ENCODE data around the gene ANKRD2. TPM values are rescaled to one million over a fixed set of nuclear protein-coding genes. Genes with fewer than 3 reads are reported as not detected.

ANKRD2 gene
- total RNA-seq, 1 donor from 2014 or later: not detected

DNA sequence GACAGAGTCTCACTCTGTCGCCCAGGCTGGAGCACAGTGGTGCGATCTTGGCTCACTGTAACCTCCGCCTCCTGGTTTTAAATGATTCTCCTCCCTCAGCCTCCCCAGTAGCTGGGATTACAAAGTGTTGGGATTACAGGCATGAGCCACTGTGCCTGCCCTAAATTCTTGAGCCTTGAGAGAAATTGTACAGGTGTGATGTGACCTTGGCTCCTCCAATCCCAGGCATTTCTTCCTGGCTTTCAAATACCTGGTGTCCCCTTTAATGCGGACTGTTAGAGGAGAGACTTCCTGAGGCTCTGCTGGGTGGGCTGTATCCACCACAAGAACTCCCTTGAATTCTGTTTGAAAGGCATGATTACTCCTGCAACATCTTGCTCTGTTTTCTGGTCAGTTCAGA, 45.7 kb downstream of the ANKRD2 start:
- no peaks in the 10 kb centered on the region for H3K27me3 Mint-ChIP-seq (ENCODE audit: low read depth)
- no peaks in the 10 kb centered on the region for H3K4me1 Mint-ChIP-seq
- no peaks in the 10 kb centered on the region for H3K9me3 Mint-ChIP-seq
- no peak overlapping the region for H3K4me3 Mint-ChIP-seq
- TF ChIP-seq, protein P1, sequence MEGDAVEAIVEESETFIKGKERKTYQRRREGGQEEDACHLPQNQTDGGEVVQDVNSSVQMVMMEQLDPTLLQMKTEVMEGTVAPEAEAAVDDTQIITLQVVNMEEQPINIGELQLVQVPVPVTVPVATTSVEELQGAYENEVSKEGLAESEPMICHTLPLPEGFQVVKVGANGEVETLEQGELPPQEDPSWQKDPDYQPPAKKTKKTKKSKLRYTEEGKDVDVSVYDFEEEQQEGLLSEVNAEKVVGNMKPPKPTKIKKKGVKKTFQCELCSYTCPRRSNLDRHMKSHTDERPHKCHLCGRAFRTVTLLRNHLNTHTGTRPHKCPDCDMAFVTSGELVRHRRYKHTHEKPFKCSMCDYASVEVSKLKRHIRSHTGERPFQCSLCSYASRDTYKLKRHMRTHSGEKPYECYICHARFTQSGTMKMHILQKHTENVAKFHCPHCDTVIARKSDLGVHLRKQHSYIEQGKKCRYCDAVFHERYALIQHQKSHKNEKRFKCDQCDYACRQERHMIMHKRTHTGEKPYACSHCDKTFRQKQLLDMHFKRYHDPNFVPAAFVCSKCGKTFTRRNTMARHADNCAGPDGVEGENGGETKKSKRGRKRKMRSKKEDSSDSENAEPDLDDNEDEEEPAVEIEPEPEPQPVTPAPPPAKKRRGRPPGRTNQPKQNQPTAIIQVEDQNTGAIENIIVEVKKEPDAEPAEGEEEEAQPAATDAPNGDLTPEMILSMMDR (conservative IDR thresholded peaks at IDR 0.05): no peak
- no peak overlapping the region for H3K27ac Mint-ChIP-seq (ENCODE audit: unreplicated experiment)
- no peak for DNase-seq (ENCODE audit: low read depth, low spot score)
- H3K36me3 Mint-ChIP-seq (ENCODE audit: low read depth): no peaks in the 10 kb centered on the region

DNA sequence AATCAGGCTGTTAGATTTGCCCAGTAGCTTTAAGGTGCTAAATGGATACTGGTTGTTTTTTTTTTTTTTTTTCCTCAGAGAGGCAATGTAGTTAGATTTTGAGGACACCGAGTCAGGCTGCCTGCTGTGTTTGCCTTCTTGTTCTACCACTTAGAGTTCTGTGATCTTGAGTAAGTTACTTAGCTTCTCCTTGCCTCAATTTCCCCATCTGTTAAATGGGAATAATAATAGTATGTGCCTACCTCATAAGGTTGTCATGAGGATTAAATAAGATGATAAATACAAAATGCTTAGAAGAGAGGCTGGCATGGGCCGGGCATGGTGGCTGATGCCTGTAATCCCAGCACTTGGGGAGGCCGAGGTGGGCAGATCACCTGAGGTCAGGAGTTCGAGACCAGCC, 46.2 kb downstream of the ANKRD2 start:
- H3K27me3 Mint-ChIP-seq (ENCODE audit: low read depth): no peaks in the 10 kb centered on the region
- TF ChIP-seq, protein P1 (conservative IDR thresholded peaks at IDR 0.05): no peak
- no peaks in the 10 kb centered on the region for H3K36me3 Mint-ChIP-seq (ENCODE audit: low read depth)
- H3K4me3 Mint-ChIP-seq: no peak overlapping the region
- H3K9me3 Mint-ChIP-seq: no peaks in the 10 kb centered on the region
- no peak for DNase-seq (ENCODE audit: low read depth, low spot score)
- H3K4me1 Mint-ChIP-seq: no peaks in the 10 kb centered on the region
- no peak overlapping the region for H3K27ac Mint-ChIP-seq (ENCODE audit: unreplicated experiment)

DNA sequence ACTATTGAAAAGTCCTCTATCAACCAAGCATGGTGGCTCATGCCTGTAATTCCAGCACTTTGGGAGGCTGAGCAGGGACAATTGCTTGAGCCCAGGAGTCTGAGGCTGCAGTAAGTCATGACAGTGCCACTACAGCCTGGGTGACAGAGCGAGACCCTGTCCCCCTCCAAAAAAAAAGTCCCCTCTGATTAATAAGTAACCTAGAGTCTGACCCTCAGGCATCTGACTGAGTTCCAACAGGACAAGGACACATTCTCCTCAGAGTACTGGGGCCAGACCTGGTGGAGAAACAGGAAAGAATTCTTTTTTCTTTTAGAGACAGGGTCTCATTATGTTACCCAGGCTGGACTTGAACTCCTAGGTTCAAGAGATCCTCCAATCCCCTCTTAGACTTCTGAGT, 50.7 kb downstream of the ANKRD2 start:
- TF ChIP-seq, protein P1 (conservative IDR thresholded peaks at IDR 0.05): no peak
- Mint-ChIP-seq H3K27me3 (ENCODE audit: low read depth) (no peaks in the 10 kb centered on the region), H3K9me3 (no peaks in the 10 kb centered on the region), H3K27ac (ENCODE audit: unreplicated experiment) (no peak overlapping the region), H3K36me3 (ENCODE audit: low read depth) (no peaks in the 10 kb centered on the region), H3K4me1 (no peaks in the 10 kb centered on the region), H3K4me3 (no peak overlapping the region)
- no peak for DNase-seq (ENCODE audit: low read depth, low spot score)

DNA sequence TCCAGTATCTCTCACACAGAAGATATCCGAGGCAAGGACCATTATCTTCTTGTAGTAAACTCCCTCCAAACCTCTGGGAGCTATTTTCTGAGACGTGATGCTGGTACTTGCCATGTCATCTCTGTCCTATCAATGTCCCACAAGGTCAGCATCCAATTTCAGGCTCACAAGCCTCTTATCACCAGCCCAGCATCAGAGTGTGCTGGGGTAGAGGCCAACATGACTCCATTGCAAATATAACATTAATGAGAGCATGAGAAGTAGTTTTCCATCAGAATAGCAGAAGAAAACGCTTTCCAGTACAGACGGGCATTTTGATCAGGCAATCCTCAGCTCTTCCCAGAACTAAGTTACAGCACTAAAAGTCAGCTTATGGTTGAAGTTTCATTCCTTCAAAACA, 55.2 kb downstream of the ANKRD2 start:
- H3K9me3 Mint-ChIP-seq: no peaks in the 10 kb centered on the region
- no peak overlapping the region for H3K27ac Mint-ChIP-seq (ENCODE audit: unreplicated experiment)
- H3K4me1 Mint-ChIP-seq: peaks cover 5% of the 10 kb centered on the region
- peak overlapping the region; percentile 15 for H3K4me3 Mint-ChIP-seq
- DNase-seq (ENCODE audit: low read depth, low spot score): no peak
- TF ChIP-seq, protein P1 (conservative IDR thresholded peaks at IDR 0.05): no peak
- no peaks in the 10 kb centered on the region for H3K36me3 Mint-ChIP-seq (ENCODE audit: low read depth)
- no peaks in the 10 kb centered on the region for H3K27me3 Mint-ChIP-seq (ENCODE audit: low read depth)

DNA sequence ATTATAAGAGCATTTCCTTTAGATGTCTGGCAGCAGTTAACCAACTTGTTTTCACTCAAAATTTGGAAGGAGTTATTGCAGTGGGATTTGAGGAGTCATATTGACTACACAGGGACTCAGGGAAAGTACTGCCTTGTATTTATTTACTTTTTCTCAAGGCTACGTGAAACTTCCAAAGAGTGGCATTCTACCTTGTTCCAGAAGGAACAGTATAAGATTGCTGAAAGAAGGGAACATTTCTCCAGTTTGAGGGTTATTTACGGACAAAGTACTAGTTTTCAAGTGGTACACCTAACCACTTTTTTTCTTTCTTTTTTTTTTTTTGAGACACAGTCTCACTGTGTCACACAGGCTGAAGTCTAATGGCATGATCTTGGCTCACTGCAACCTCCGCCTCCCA, 55.6 kb downstream of the ANKRD2 start:
- no peaks in the 10 kb centered on the region for H3K36me3 Mint-ChIP-seq (ENCODE audit: low read depth)
- no peak for DNase-seq (ENCODE audit: low read depth, low spot score)
- no peak overlapping the region for H3K27ac Mint-ChIP-seq (ENCODE audit: unreplicated experiment)
- no peaks in the 10 kb centered on the region for H3K27me3 Mint-ChIP-seq (ENCODE audit: low read depth)
- peaks cover 7% of the 10 kb centered on the region for H3K4me1 Mint-ChIP-seq
- peak overlapping the region; percentile 9 for H3K4me3 Mint-ChIP-seq
- TF ChIP-seq, protein P1 (conservative IDR thresholded peaks at IDR 0.05): no peak
- no peaks in the 10 kb centered on the region for H3K9me3 Mint-ChIP-seq

DNA sequence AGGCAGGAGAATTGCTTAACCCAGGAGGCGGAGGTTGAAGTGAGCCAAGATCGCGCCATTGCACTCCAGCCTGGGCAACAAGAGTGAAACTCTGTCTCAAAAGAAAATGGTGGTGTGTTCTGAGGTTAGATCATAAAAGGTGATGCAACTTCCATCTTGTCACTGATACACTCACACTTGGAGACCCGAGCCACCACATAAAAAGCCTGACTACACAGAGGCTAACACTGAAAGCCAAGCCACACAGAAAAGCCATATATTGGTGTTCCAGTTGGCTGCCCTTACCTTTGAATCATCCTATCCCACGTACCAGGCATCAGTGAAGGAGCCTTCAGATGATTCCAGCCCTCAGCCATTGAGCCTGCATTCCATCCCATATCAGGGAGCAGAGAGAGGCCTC, 56.7 kb downstream of the ANKRD2 start:
- H3K4me3 Mint-ChIP-seq: peak overlapping the region; percentile 38

More for the DNA sequence above, 56.7 kb downstream of the ANKRD2 start:
- Mint-ChIP-seq H3K36me3 (ENCODE audit: low read depth) (no peaks in the 10 kb centered on the region), H3K4me1 (peaks cover 15% of the 10 kb centered on the region), H3K9me3 (no peaks in the 10 kb centered on the region), H3K27me3 (ENCODE audit: low read depth) (no peaks in the 10 kb centered on the region), H3K27ac (ENCODE audit: unreplicated experiment) (no peak overlapping the region)
- no peak for DNase-seq (ENCODE audit: low read depth, low spot score)
- TF ChIP-seq, protein P1 (conservative IDR thresholded peaks at IDR 0.05): no peak
